ENCODE results near the gene PATZ1.

The PATZ1 gene

GRCh38 chr22:31342389-31343140 lies 3.6 kb downstream of the PATZ1 start:
- TF ChIP-seq CTCF (conservative IDR thresholded peaks at IDR 0.05; ENCODE audit: low read depth, low read length) = no peak
- peaks cover 18% of the 10 kb centered on the region; the same call in 1 of the 2 replicates for H3K79me2 ChIP-seq (ENCODE audit: insufficient read depth, low read depth)
- no peak overlapping the region for H3K27ac ChIP-seq
- H3K9ac ChIP-seq = no peak overlapping the region
- H3K4me3 ChIP-seq (IDR thresholded peaks at IDR 0.05; ENCODE audit: insufficient read depth, low read depth, low read length) = no peak overlapping the region
- no peaks in the 10 kb centered on the region for H3K27me3 ChIP-seq (ENCODE audit: insufficient read depth, low read depth)
- H4K20me1 ChIP-seq (ENCODE audit: insufficient read depth) = no peaks in the 10 kb centered on the region
- H2AFZ ChIP-seq (ENCODE audit: low read depth) = no peak overlapping the region
- peaks cover 11% of the 10 kb centered on the region for H3K4me1 ChIP-seq (ENCODE audit: low read depth, poor library complexity, severe bottlenecking)
- H3K36me3 ChIP-seq (ENCODE audit: insufficient read depth) = no peaks in the 10 kb centered on the region
- H3K4me2 ChIP-seq = no peak overlapping the region

DNA sequence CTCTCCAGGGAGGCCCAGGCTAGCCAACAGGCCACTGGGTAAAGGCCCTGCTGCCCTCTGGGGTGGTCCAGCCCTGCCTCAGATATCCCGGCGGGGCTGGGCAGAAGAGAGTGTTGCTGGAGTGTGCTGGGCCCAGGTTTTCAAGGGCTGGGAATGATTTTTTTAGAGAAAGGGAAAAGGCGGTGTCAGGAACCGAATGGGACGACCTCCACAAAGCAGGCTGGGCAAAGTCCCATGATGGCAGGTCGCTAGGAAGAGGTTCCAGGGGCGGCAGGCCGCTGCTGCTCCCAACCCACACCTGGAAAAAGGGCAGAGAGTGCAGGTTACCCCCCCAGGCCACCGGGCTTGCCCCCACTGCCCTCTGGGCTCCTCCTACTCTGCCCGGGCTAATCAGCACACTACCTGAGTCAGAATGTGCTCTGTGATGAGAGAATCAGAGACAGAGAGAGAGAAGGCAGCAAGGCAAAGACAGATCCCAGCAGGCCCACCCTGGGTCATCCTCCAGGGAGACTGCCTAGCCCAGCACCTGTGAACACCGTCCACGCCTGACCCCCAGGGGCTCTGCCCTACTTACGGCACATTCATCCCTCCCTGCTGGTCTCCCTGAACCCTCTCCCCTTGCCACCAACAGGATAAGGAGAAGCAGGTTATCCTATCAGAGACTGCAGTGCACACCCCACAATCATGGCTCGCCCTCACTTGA lies 4.6 kb downstream of the PATZ1 start:
- Histone ChIP-seq H3K4me2 (no peak overlapping the region), H2AFZ (ENCODE audit: low read depth) (no peak overlapping the region), H4K20me1 (ENCODE audit: insufficient read depth) (no peaks in the 10 kb centered on the region), H3K4me3 (IDR thresholded peaks at IDR 0.05; ENCODE audit: insufficient read depth, low read depth, low read length) (no peak overlapping the region), H3K27ac (no peak overlapping the region), H3K9ac (no peak overlapping the region), H3K79me2 (ENCODE audit: insufficient read depth, low read depth) (peaks cover 18% of the 10 kb centered on the region; the same call in 1 of the 2 replicates), H3K36me3 (ENCODE audit: insufficient read depth) (no peaks in the 10 kb centered on the region), H3K4me1 (ENCODE audit: low read depth, poor library complexity, severe bottlenecking) (peaks cover 11% of the 10 kb centered on the region), H3K27me3 (ENCODE audit: insufficient read depth, low read depth) (no peaks in the 10 kb centered on the region)
- TF ChIP-seq CTCF (conservative IDR thresholded peaks at IDR 0.05; ENCODE audit: low read depth, low read length) = no peak

GRCh38 chr22:31340765-31341247 lies 5.3 kb downstream of the PATZ1 start:
- TF ChIP-seq CTCF (conservative IDR thresholded peaks at IDR 0.05; ENCODE audit: low read depth, low read length) = no peak
- Histone ChIP-seq H3K9ac (no peak overlapping the region), H3K27me3 (ENCODE audit: insufficient read depth, low read depth) (no peaks in the 10 kb centered on the region), H4K20me1 (ENCODE audit: insufficient read depth) (no peaks in the 10 kb centered on the region), H3K4me2 (no peak overlapping the region), H3K4me1 (ENCODE audit: low read depth, poor library complexity, severe bottlenecking) (peaks cover 11% of the 10 kb centered on the region), H3K27ac (no peak overlapping the region), H3K79me2 (ENCODE audit: insufficient read depth, low read depth) (peaks cover 18% of the 10 kb centered on the region; the same call in 1 of the 2 replicates), H3K4me3 (IDR thresholded peaks at IDR 0.05; ENCODE audit: insufficient read depth, low read depth, low read length) (no peak overlapping the region), H3K36me3 (ENCODE audit: insufficient read depth) (no peaks in the 10 kb centered on the region), H2AFZ (ENCODE audit: low read depth) (no peak overlapping the region)

DNA sequence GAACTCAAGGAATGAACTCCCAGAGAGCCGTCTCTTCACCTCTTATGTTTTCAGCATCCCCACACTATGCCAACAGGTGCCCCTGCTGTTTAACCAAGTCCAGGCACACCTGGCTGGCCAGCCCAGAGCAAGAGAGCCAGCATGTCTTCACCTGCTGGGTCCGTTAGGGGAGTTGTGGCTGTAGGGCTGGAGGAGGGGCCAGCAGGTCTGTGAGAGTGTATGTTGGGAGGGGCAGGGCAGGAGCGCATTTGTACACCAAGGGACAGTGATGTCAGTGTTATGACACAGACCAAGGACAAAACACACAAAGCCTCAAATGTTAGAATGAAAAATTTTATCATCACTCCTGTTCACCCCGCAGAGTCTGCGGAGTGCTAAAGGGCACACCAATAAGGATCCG lies 5.8 kb downstream of the PATZ1 start:
- TF ChIP-seq CTCF (conservative IDR thresholded peaks at IDR 0.05; ENCODE audit: low read depth, low read length) = no peak
- no peak overlapping the region for H3K4me3 ChIP-seq (IDR thresholded peaks at IDR 0.05; ENCODE audit: insufficient read depth, low read depth, low read length)
- no peak overlapping the region for H3K4me2 ChIP-seq
- H3K27me3 ChIP-seq (ENCODE audit: insufficient read depth, low read depth) = no peaks in the 10 kb centered on the region
- H3K36me3 ChIP-seq (ENCODE audit: insufficient read depth) = no peaks in the 10 kb centered on the region
- no peak overlapping the region for H3K9ac ChIP-seq
- no peak overlapping the region for H3K27ac ChIP-seq
- no peak overlapping the region for H2AFZ ChIP-seq (ENCODE audit: low read depth)
- peaks cover 14% of the 10 kb centered on the region; the same call in 1 of the 2 replicates for H3K79me2 ChIP-seq (ENCODE audit: insufficient read depth, low read depth)
- H3K4me1 ChIP-seq (ENCODE audit: low read depth, poor library complexity, severe bottlenecking) = peaks cover 11% of the 10 kb centered on the region
- no peaks in the 10 kb centered on the region for H4K20me1 ChIP-seq (ENCODE audit: insufficient read depth)
